GM08714 (cell line): Measurements from ENCODE around the gene GPR68.
"Not testable (repeated sequence)": the region's sequence is repeated elsewhere in the genome, so short reads cannot be mapped to it uniquely, and the experiment has no call there.

Experiments used
- H3K4me3 ChIP-seq: fragments of 200-500 bp; sonication (Bioruptor generic); 2 replicates; pipeline ENCODE4 v1.5.1; 2014; ENCODE audit warnings: mild to moderate bottlenecking, low read length, inconsistent platforms
- ZNF274 ChIP-seq: IDR thresholded peaks from 2 replicates; pipeline ENCODE4 v1.6.1; 2012; ENCODE audit warnings: mild to moderate bottlenecking, low read depth, low read length

The GPR68 gene

DNA sequence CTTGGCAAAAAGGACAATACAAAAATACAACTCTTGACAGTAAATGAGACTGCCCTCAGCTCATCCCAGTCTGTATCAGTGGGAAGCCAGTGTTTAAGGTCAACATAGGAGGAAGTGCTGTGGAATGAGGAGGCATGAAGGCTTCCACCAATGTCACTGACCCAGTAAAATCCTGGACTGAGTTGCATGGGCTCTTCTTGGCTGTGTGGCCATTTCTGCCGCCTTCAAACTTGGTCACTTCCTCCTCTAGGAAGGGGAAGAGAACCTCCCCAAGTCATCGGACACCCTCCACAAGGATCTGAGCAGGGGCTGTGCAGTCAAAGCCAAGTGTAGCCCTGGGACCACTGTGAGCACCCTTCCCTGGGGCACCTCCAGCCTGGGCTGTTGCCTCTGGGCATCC lies 11.9 kb downstream of the GPR68 start:
- no peak for TF ChIP-seq ZNF274
- H3K4me3 ChIP-seq = no peak overlapping the region

DNA sequence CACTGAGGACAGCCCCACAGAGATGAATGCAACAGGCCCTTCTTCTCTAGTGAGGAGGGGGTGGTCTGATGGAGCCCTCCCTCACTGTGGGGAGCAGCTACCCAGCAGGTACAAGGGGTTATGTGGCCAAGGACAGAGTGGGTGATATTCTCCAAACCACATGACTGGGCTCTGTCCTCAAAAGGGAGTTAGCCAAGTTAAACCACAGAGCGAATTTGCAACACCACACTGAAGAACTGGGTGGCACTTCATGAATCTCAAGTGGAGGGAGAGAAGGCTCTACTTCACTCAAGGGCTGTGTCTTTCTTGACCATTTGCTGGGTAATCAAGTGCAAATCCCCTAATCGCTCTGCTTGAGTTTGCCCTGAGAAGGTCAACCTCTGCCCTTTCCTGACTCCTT lies 12.5 kb downstream of the GPR68 start:
- no peak for TF ChIP-seq ZNF274
- no peak overlapping the region for H3K4me3 ChIP-seq

DNA sequence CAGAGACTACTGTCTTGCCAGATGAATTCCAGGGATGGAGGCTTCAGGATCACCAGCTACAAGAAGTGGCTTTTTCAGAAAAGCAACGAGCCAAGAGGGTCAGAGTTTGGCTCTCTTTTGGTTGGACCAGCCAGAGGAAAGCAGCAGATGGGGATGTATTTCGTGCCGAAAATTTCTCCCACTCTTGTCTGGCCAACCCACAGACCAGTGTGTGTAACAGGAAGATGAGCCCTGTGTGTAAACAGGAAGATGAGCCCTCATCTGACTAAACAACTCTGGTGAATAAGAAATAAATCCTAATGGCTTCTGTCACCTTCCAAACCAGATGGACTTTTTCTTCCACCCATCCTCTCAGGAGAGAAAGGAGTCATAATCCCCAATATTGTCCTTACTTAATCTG lies 13.1 kb downstream of the GPR68 start:
- TF ChIP-seq ZNF274 = no peak
- H3K4me3 ChIP-seq = no peak overlapping the region

DNA sequence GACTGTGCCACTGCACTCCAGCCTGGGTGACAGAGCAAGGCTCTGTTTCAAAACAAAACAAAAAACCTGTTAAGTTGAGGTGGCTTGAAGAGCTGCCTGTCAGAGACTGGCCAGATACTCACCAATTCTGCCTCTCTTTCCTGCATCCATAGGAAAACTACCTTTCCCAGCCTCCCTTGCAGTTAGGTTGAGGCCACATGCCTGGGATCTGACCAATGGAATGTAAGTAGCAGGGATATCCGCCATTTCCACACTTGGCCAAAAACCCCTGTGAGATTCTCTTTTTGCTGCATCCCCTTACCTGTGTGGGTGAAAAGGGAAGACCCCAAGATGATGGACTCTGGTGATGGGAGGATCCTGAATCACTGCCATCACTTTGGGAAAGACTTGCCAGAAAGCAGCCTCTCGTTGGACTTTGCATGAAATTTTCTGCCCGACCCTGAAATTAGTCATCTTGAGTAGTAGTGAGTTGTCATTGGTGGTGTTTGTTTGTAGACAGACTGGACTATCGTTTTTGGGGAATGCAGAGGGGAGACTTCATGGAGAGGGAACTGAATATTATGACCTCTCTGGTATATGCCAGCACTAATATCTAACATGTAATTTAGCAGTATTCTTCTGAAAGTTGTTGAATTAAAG lies 14.0 kb downstream of the GPR68 start:
- peak overlapping the region; percentile 3; the same call in 1 of the 2 replicates for H3K4me3 ChIP-seq
- no peak for TF ChIP-seq ZNF274

DNA sequence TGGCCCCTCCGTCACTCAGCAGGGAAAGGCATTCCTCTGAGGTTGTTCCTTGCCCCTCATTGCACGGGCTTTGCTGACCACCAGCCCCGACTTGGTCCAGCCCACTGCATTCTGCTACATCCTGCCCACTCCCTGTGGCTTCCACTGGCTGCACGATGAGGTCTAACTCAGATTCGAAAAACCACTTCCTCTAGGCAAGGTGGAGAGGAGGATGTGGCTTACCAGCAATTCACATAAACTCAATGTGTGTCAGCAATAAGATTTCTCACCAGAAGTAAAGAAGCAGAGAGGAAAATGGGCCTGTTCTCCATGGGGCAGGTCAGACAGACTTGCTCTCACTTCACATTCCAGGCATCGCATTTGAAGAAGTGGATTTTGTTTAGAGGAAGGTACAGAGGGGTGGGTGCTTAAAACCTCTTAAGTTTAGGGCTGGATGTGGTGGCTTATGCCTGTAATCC lies 14.7 kb downstream of the GPR68 start:
- no peak for TF ChIP-seq ZNF274
- peak overlapping the region; percentile 3; the same call in 1 of the 2 replicates for H3K4me3 ChIP-seq

DNA sequence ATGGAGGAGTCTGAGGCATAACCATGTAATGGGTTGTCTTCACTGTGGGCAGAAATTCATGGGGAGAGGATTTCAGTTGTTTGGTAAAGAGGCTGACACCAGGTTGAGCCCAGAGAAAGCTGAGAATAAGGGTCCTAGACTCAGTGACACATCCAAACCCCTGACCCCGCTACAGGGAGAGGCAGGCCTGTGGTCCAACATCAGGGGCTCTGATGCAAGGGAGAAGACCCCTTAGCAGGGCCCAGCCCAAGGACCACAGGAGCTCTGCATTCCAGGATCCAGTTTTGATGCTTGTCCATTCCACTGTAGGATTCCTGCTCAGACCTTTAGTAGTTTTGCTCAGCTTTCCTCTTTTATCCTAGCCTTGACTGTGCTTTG lies 15.5 kb downstream of the GPR68 start:
- TF ChIP-seq ZNF274 = no peak
- no peak overlapping the region; the same call in 1 of the 2 replicates for H3K4me3 ChIP-seq

DNA sequence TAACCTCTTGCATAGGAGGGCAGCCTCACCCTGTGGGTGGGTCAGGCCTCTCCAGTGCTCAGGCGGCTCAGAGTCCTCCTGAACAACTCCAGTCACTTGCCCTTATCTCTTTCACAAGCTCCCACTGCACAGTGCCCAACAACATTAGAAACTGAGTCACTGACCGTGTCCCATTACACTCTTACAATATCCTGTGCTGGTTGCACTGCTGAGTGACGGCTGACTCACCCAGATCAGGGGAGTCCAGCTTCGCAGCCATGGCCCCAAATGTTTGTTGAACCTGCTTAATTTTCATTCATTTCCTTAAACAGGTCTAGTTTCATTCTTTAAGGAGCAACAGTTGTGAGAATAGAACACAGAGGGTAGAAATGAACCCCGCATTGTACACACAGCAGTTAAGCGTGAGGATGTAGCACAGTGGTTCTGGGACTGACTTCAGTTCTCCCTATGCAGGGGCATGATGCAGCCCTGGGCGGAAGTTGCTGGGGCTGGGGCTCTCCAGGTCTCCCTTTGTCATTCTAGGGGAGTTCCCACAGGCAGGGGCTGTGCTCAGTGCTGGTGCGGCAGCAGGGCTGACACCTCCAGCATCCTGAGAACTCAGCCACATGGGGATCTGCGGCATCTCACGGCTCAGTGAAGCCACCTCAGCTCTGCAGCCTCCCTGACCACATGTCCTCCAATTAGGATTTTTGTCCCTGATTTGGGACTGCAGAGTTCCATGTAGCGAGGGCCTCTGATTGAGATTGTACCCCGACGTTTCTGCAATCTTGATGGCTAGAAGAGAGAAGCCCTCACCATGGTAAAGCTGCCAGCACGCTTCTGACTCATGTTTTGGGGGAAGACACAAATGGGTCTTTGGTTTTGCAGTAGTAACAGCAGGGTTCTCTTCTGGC lies 16.1 kb downstream of the GPR68 start:
- H3K4me3 ChIP-seq = no peak overlapping the region; the same call in 1 of the 2 replicates
- no peak for TF ChIP-seq ZNF274

DNA sequence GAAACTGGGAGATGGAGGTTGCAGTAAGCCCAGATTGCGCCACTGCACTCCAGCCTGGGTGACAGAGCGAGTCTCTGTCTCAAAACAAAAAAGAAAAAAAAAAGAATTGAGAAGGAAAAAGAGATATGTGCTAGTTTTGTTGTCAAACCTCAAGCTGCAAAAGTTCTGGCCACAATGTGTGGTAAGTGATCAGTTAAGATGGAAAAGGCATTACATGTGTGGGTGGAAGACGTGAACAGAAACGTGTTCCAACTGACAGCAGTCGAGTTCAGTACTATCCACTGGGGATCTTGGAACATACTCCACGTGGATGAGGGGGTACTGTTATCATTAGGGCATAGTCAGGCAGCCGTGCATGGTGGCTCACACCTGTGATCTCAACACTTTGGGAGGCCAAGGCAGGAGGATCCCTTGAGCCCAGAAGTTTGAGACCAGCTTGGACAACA lies 17.3 kb downstream of the GPR68 start:
- no peak for TF ChIP-seq ZNF274

DNA sequence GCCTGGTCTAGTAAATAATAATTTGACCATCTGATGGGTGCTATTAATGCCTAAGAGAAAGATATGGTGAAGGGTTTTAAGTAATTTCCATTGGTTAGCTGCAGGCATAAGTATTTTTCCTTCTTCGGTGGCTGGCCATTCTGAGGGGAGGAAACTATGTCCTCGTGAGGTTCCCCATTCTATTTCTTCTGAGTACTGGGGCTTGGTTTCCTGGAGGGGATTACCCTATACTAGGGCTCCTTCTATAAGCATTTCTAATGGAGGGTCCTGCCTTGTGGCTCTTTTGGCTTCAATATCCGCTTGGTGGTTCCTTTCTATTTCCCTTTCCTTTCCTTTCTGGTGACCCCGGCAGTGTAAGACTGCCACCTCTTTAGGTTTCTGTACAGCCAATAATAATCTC lies 18.1 kb downstream of the GPR68 start:
- H3K4me3 ChIP-seq = not testable (repeated sequence)

More for the DNA sequence above, 17.3 kb downstream of the GPR68 start:
- H3K4me3 ChIP-seq = no peak overlapping the region

DNA sequence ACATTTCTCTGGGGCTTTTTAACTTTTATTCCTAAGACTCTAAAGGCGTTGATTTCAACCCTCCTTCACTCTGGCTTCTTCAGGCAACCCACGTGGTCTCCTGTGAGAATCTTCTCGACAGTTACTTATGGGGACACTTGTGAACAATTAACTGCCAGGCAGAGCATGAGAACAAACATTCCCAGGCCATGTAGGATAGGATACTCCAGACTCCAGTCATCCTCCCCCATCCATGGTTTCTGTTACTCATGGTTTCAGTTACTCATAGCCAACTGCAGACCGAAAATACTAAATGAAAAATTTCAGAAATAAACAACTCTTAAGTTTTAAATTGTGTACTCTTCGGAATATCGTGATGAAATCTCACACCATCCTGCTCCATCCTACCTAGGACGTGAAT lies 19.5 kb downstream of the GPR68 start:
- no peak overlapping the region for H3K4me3 ChIP-seq
- no peak for TF ChIP-seq ZNF274

DNA sequence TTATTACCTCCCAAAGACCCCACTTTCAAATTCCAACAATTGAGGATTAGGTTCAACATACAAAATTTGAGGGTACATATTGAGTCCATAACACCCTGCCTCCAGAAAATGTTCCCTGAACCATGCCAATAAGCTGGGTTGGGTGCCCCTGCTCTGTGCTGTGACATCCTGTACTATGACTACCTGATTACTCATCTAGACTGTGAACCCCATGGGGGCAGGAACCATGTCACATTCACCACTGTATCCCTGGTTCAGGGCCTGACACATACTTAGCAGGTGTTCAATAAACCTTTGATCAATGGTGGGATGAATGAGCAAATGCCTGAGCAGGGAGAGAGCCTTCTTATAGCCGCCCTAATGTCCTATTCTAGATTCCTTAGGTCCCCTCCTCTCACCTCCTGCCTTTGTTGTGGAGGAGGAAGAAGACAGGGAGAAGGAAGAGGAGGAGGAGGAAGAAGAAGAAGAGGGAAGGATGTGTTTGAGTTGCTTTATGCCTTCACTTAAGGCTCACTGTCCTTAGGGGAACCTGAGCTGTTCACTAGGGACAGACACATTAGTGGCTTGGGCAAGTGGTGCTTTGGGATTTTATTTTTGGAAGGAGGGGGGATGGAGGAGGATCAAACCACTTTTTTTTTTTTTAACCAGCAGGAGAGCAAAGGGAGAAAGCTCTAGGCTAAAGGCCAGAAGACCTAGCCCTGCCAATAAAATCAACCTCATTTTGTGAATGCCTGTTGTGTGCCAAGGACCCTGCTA lies 21.3 kb downstream of the GPR68 start:
- no peak overlapping the region for H3K4me3 ChIP-seq
- no peak for TF ChIP-seq ZNF274

DNA sequence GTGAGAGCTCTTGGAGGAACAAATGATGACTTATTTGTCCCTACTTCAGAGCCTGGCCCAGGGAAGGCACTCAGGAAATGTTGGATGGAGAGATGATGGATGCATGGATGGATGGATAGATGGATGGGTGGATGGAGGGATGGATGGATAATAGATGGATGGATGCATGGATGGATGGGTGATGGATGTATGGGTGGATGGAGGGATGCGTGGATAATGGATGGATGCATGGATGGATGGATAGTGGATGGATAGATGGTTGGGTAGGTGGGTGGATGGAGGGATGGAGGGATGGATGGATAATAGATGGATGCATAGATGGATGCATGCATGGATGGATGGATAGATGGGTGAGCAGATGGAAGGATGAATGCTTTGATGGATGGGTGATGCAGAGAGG lies 23.2 kb downstream of the GPR68 start:
- no peak for TF ChIP-seq ZNF274
- no peak overlapping the region for H3K4me3 ChIP-seq

DNA sequence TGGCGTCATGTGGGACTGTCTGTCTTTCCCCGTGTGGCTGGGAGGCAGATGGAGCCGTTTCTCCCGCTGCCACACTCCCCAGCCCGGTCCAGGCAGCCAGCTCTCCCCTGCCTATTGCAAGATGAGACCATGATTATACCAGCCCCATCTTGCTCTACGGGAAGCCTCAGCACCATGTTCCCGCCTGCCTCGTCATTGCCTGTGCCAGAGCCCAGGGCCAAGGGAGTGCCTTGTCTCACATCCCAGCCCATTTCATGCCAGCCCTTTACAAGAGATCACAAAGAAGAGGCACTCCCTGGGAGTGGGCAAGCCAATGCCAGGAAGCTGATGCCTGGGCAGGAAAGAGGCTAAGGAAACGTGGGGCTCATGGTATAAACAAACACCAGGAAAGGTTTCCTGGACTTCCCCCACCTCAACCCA lies 23.9 kb downstream of the GPR68 start:
- H3K4me3 ChIP-seq = no peak overlapping the region
- TF ChIP-seq ZNF274 = no peak
